Putamen (tissue), 1 donor: ENCODE measurements around the gene PACRG.

Source experiments
- DNase-seq: peaks from one replicate; pipeline ENCODE4 v3.0.0-alpha.2; 2016; ENCODE audit warnings: low spot score

The PACRG gene

GRCh38 chr6:163008626-163009025 lies 280.9 kb downstream of the PACRG start:
- DNase-seq: no peak

GRCh38 chr6:163010145-163010544 lies 282.4 kb downstream of the PACRG start:
- no peak for DNase-seq

DNA sequence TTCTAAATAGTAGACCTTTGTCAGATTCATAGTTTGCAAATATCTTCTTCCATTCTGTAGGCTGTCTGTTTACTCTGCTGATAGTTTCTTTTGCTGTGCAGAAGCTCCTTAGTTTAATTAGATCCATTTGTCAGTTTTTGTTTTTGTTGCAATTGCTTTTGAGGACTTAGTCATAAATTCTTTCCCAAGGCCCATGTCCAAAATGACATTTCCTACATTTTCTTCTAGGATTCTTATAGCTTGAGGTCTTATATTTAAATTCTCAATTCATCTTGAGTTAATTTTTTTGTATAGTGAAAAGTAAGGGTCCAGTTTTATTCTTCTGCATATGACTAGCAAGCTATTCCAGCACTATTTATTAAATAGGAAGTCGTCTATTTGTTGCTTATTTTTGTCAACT lies 287.0 kb downstream of the PACRG start:
- DNase-seq: no peak

GRCh38 chr6:163017801-163018200 lies 290.0 kb downstream of the PACRG start:
- no peak for DNase-seq

DNA sequence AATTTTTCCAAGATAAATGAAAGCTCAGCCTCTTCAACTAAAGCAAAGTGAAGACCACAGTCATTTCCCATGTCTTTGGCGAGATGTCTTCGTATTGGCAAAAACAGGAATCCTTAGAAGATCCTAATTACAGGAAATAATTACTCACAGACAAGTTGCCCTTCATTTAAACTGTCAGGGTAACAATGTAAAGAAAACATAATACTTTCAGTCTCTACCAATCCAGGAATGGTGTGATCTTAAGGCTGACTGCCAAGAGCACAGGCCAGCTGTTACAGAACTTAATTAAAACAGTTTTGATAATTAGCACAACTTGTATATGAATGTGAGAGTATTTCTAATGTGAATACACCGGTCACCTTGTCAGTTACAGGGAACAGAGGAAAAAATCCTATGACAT lies 292.2 kb downstream of the PACRG start:
- no peak for DNase-seq

- DNase-seq: no peak
Measured at GRCh38 chr6:163021054-163021453, 293.3 kb downstream of the PACRG start.

DNA sequence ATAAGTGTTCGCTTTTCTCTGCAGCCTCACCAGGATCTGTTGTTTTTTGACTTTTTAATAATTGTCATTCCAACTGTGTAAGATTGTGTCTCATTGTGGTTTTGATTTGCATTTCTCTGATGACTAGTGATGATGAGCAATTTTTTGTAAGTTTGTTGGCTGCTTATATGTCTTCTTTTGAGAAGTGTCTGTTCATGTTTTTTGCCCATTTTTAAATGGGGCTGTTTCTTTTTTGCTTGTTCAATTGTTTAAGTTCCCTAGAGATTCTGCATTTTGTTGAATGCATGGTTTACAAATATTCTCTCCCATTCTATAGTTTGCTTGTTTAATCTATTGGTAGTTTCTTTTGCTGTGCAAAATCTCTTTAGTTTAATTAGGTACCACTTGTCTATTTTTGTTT lies 295.9 kb downstream of the PACRG start:
- DNase-seq: no peak

GRCh38 chr6:163026893-163027292 lies 299.1 kb downstream of the PACRG start:
- DNase-seq: no peak

- no peak for DNase-seq
Measured at GRCh38 chr6:163030980-163031379, 303.2 kb downstream of the PACRG start.

DNA sequence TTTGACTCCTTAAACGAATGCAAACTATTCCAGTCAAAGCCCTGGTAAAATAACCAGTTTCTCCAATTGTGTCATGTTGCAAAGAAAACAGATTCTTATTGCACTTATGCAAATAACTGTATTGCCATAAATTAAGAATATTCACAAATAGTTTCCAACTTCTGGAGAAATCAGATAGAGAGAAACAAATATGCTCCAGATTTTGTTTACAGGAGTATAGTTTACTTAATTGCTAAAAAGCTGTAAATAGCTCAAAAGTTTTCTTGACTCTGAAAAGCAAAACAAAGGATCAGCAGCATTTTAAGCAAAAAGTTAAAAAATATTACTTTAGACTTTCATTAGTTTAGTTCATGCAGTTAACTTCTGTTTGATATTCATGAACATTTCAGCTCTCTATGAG lies 304.2 kb downstream of the PACRG start:
- DNase-seq: no peak

GRCh38 chr6:163036160-163036645 lies 308.4 kb downstream of the PACRG start:
- no peak for DNase-seq

- DNase-seq: no peak
Measured at GRCh38 chr6:163038317-163038716, 310.5 kb downstream of the PACRG start.

- no peak for DNase-seq
Measured at GRCh38 chr6:163048345-163048744, 320.6 kb downstream of the PACRG start.

DNA sequence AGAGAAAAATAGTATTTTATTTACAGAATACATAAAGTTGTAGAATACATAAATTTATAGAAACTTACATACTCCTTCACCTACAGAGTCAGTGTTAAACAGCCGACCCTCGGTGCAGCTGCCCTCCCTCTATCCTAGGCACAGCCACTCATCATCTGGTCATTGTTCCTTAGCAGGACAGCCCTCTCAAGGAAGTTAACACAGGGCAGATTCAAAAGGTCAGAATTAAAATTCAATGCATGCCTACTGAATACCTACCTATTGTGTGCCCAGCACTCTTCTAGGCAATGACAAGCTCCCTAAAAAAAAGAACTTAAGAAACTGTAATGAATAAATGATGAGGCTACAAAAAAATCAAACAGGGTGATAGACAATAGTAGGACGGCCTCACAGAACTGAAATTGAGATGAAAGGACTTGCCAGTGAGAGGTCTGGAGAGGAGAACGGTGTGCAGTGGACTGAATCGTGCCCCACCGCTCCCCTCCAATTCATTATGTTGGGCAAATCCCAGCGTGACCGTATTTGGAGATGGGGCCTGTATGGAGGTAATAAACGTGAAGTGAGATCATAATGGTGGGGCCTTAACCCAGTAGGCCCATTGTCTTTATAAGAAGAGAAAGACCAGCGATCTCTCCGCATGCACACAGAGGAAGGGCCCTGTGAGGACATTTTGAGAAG lies 326.0 kb downstream of the PACRG start:
- no peak for DNase-seq

- no peak for DNase-seq
Measured at GRCh38 chr6:163054641-163055040, 326.9 kb downstream of the PACRG start.

DNA sequence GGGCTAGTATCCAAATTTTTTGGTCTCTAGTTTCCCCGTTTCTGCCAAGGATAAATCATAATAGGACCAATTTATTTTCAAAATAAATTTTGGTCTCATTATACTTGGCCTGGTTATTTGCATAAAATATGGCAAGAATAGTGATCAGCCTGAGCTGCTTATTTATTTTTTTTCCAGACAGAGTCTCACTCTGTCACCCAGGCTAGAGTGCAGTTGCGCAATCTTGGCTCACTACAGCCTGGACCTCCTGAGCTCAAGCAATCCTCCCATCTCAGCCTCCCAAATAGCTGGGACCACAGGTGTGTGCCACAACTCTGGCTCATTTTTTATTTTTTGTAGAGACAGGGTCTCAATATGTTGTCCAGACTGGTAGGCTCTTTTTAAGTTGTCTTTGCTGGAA lies 329.5 kb downstream of the PACRG start:
- no peak for DNase-seq

GRCh38 chr6:163062790-163063189 lies 335.0 kb downstream of the PACRG start:
- DNase-seq: no peak

GRCh38 chr6:163063561-163063960 lies 335.8 kb downstream of the PACRG start:
- no peak for DNase-seq

DNA sequence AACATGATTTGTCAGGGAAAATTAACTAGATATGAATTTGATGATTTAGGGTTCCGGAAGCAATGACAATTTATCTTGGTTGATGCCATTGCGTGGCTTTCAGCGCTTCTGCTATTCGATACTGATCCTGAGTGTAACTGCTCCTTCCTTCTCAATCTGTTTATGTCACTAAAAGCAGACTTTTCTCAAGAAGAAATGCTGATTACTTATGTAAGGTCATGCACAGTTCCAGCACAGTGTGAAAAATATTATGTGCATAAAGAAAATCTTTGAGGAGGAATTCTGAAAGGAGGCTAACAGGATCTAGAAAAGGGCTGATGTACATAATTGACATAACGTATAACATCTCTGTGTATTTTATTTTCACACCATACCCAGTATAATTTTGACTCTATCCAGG lies 336.6 kb downstream of the PACRG start:
- DNase-seq: no peak

DNA sequence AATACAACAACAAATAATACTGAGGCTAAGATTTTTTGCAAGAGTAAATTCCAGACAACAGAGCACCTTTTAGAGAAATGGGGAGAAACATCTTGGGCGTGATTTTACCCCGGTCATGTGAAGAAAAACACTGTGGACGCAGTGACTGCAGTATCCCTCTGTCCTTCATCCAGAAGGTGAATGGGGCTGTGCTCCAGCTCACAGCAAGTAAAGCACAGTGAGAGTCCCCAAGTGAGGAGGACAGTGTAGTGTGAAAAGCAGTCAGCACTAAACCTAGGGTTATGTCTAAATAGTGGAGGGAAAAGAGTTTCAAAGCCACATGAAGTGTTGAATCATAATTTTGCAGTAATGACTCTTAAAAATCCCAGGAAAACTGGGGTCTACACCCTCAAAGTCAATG lies 338.4 kb downstream of the PACRG start:
- DNase-seq: no peak

DNA sequence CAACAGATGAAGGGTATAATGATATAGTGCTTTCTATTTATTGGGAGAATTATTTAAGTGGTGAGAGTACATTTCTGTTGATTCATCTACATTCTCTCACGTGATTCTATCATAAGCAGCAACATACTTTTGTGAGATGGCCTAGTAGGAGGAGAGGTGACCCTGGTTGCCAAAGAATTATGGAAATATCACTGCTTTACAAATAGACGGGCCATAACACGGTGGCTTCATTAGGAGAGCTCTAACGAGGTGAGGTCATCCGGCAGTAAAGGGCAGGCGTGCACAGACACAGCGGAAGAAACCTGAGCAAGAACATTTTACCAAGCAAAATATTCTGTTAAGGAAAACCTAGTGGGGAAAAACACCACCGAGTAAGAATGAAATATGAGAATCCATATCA lies 349.4 kb downstream of the PACRG start:
- DNase-seq: no peak

DNA sequence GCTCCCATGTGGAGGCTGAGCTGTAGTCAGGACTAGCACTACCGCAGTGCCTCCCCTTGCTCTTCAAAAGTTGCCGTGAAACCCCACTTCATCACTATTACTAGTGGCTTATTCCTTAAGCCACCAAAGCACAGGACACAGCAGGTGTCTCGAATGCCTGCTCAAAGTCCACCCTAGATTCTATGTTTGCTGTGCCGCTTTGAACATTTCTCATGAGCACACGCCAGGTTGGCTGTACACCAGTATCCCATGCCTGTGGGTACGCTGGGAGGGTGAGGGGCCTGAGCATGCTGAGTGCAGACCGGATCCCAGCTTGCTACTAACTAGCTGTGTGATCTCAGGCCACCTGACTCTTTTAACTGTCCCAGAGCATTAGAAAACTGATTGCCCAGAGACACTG lies 350.9 kb downstream of the PACRG start:
- DNase-seq: no peak

- no peak for DNase-seq
Measured at GRCh38 chr6:163080228-163080627, 352.5 kb downstream of the PACRG start.

- no peak for DNase-seq
Measured at GRCh38 chr6:163083141-163083540, 355.4 kb downstream of the PACRG start.
